ENCODE measurements around the gene CDC42EP3.

Gene CDC42EP3

GRCh38 chr2:37599688-37600525, 71.5 kb downstream of the CDC42EP3 start:
- H3K36me3 ChIP-seq (ENCODE audit: control insufficient read depth, insufficient read depth, low read length), result no peaks in the 10 kb centered on the region
- H3K4me1 ChIP-seq, result no peaks in the 10 kb centered on the region
- H2AFZ ChIP-seq, result no peak overlapping the region
- H3K27ac ChIP-seq, result no peak overlapping the region
- H3K4me2 ChIP-seq (ENCODE audit: low read length), result no peak overlapping the region
- H3K27me3 ChIP-seq (ENCODE audit: control insufficient read depth, insufficient read depth, low read length), result no peaks in the 10 kb centered on the region
- TF ChIP-seq, protein P1, sequence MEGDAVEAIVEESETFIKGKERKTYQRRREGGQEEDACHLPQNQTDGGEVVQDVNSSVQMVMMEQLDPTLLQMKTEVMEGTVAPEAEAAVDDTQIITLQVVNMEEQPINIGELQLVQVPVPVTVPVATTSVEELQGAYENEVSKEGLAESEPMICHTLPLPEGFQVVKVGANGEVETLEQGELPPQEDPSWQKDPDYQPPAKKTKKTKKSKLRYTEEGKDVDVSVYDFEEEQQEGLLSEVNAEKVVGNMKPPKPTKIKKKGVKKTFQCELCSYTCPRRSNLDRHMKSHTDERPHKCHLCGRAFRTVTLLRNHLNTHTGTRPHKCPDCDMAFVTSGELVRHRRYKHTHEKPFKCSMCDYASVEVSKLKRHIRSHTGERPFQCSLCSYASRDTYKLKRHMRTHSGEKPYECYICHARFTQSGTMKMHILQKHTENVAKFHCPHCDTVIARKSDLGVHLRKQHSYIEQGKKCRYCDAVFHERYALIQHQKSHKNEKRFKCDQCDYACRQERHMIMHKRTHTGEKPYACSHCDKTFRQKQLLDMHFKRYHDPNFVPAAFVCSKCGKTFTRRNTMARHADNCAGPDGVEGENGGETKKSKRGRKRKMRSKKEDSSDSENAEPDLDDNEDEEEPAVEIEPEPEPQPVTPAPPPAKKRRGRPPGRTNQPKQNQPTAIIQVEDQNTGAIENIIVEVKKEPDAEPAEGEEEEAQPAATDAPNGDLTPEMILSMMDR (IDR thresholded peaks at IDR 0.05), result no peak
- no peaks in the 10 kb centered on the region for H3K9me3 ChIP-seq (ENCODE audit: control insufficient read depth, low read length)
- H3K79me2 ChIP-seq, result no peaks in the 10 kb centered on the region
- no peak overlapping the region for H3K9ac ChIP-seq
- no peak overlapping the region for H3K4me3 ChIP-seq (ENCODE audit: low read depth, low read length)

DNA sequence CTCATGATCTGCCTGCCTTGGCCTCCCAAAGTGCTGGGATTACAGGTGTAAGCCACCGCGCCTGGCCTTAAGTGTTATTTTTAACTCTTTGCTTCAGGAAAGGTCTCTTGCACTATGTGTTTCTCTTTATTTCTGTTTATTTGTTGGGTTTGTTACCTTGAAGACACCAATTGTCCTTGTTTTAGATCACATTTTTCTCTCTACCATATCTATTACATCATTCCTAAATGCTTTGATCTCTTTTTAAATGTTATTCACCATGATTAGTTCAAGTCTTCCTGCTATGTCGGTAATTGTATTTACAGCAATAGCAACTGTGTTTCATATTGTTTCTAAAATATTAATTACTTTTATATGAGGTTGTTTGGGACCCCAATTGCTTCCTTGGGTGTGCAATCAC, 77.7 kb downstream of the CDC42EP3 start:
- no peaks in the 10 kb centered on the region for H3K27me3 ChIP-seq (ENCODE audit: control insufficient read depth, insufficient read depth, low read length)
- no peaks in the 10 kb centered on the region for H3K79me2 ChIP-seq
- no peak overlapping the region for H3K9ac ChIP-seq
- no peaks in the 10 kb centered on the region for H3K9me3 ChIP-seq (ENCODE audit: control insufficient read depth, low read length)
- H3K36me3 ChIP-seq (ENCODE audit: control insufficient read depth, insufficient read depth, low read length), result no peaks in the 10 kb centered on the region
- TF ChIP-seq, protein P1 (IDR thresholded peaks at IDR 0.05), result no peak
- H2AFZ ChIP-seq, result no peak overlapping the region
- H3K27ac ChIP-seq, result no peak overlapping the region
- H3K4me1 ChIP-seq, result no peaks in the 10 kb centered on the region
- H3K4me2 ChIP-seq (ENCODE audit: low read length), result no peak overlapping the region
- no peak overlapping the region for H3K4me3 ChIP-seq (ENCODE audit: low read depth, low read length)

DNA sequence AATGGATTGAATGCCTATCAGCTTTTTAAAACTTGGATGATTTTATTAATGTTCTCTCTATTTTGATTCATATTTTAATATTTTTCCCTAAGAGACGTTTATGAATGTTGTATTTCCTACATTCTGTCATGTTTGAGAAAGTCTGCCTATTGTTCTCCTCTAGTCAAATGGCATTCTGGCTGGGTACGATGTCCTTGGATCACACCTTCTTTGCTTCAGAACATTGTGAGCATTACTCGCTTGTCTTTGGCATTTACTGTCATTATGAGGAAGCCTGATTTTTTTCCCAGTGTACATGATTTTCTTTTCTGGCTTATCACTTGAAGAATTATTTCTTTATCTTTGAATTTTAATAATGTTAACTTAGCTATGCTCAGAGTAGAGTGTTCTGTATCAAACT, 78.4 kb downstream of the CDC42EP3 start:
- H2AFZ ChIP-seq, result no peak overlapping the region
- no peaks in the 10 kb centered on the region for H3K36me3 ChIP-seq (ENCODE audit: control insufficient read depth, insufficient read depth, low read length)
- no peak overlapping the region for H3K4me3 ChIP-seq (ENCODE audit: low read depth, low read length)
- TF ChIP-seq, protein P1 (IDR thresholded peaks at IDR 0.05), result no peak
- no peaks in the 10 kb centered on the region for H3K9me3 ChIP-seq (ENCODE audit: control insufficient read depth, low read length)
- H3K9ac ChIP-seq, result no peak overlapping the region
- H3K27ac ChIP-seq, result no peak overlapping the region
- H3K79me2 ChIP-seq, result no peaks in the 10 kb centered on the region
- H3K4me2 ChIP-seq (ENCODE audit: low read length), result no peak overlapping the region
- H3K4me1 ChIP-seq, result no peaks in the 10 kb centered on the region
- H3K27me3 ChIP-seq (ENCODE audit: control insufficient read depth, insufficient read depth, low read length), result no peaks in the 10 kb centered on the region
